GM21381 (cell line): Measurements from ENCODE around the gene LMAN2L.

Experiments
- ATAC-seq: cut with Tn5 transposase; IDR thresholded peaks from one replicate; pipeline ENCODE4 v1.9.1; 2021; ENCODE audit warnings: mild to moderate bottlenecking, moderate library complexity; ENCODE audit not compliant: unreplicated experiment

LMAN2L gene

GRCh38 chr2:96760986-96761832 is 21.3 kb upstream of the LMAN2L start:
- peak; percentile 18 for ATAC-seq

- peak; percentile 77 for ATAC-seq
Measured at GRCh38 chr2:96760036-96760985, 20.4 kb upstream of the LMAN2L start, which contains the start of gene CNNM4. Gene CNNM4 (plus strand): TSS chr2:96760902. CDS start chr2:96761000, 98 bp downstream.

GRCh38 chr2:96759548-96759947 is 19.7 kb upstream of the LMAN2L start:
- no peak for ATAC-seq

GRCh38 chr2:96758987-96759386 is 19.1 kb upstream of the LMAN2L start:
- ATAC-seq: no peak

- no peak for ATAC-seq
Measured at GRCh38 chr2:96757477-96757860, 17.6 kb upstream of the LMAN2L start.

GRCh38 chr2:96756788-96757476 is 17.1 kb upstream of the LMAN2L start:
- ATAC-seq: no peak

- no peak for ATAC-seq
Measured at GRCh38 chr2:96754317-96754716, 14.5 kb upstream of the LMAN2L start.

GRCh38 chr2:96753661-96754282 is 13.9 kb upstream of the LMAN2L start:
- no peak for ATAC-seq

GRCh38 chr2:96751800-96752199 is 11.9 kb upstream of the LMAN2L start:
- no peak for ATAC-seq

- no peak for ATAC-seq
Measured at GRCh38 chr2:96747061-96747617, 7.3 kb upstream of the LMAN2L start.

- no peak for ATAC-seq
Measured at GRCh38 chr2:96739076-96739632, 710 bp downstream of the LMAN2L start.

- ATAC-seq: no peak
Measured at GRCh38 chr2:96737831-96738230, 2.0 kb downstream of the LMAN2L start.

- ATAC-seq: no peak
Measured at GRCh38 chr2:96737251-96737650, 2.6 kb downstream of the LMAN2L start.

GRCh38 chr2:96734880-96735583 is 4.8 kb downstream of the LMAN2L start:
- ATAC-seq: no peak

GRCh38 chr2:96733931-96734330 is 5.9 kb downstream of the LMAN2L start:
- ATAC-seq: no peak

- no peak for ATAC-seq
Measured at GRCh38 chr2:96730212-96730611, 9.7 kb downstream of the LMAN2L start.

- ATAC-seq: no peak
Measured at GRCh38 chr2:96729748-96730147, 10.1 kb downstream of the LMAN2L start.

GRCh38 chr2:96727431-96727830 is 12.4 kb downstream of the LMAN2L start:
- no peak for ATAC-seq

- ATAC-seq: no peak
Measured at GRCh38 chr2:96726131-96726530, 13.7 kb downstream of the LMAN2L start.
